ENCODE measurements around the gene SEMA4D. TPM values are rescaled to one million over a fixed set of nuclear protein-coding genes. Genes with fewer than 3 reads are reported as not detected.

The SEMA4D gene
- total RNA-seq, 1 donor from 2014 or later, result 79.7 TPM

GRCh38 chr9:89431930-89432725 is 65.8 kb downstream of the SEMA4D start:
- Mint-ChIP-seq H3K9me3 (no peaks in the 10 kb centered on the region), H3K27me3 (no peaks in the 10 kb centered on the region), H3K36me3 (ENCODE audit: low read depth) (peaks cover 5% of the 10 kb centered on the region), H3K27ac (peak overlapping the region; percentile 53), H3K4me3 (peak overlapping the region; percentile 50), H3K4me1 (peaks cover 91% of the 10 kb centered on the region)
- CTCF ChIA-PET, result interaction anchor here (1.4 to 7.4 kb wide), 2 partner anchors 117 to 144 kb away, joined by 3 to 120 read pairs; no protein-coding TSS in a partner anchor
- POLR2A ChIA-PET, result interaction anchor here (1.0 kb wide), 1 partner anchor 16 kb away, joined by 3 read pairs; no protein-coding TSS in a partner anchor
- DNase-seq (no peak), ATAC-seq (ENCODE audit: low read depth) (peak; percentile 16)
- no peak for TF ChIP-seq CTCF (IDR thresholded peaks at IDR 0.05)
- intact Hi-C loops (cut with micrococcal nuclease), result no loop called here

GRCh38 chr9:89430995-89431394 is 66.9 kb downstream of the SEMA4D start:
- no peak overlapping the region for H3K4me3 Mint-ChIP-seq
- H3K27ac Mint-ChIP-seq, result no peak overlapping the region
- ChIA-PET CTCF (interaction anchor here (1.4 to 7.4 kb wide), 2 partner anchors 118 to 145 kb away, joined by 3 to 120 read pairs; no protein-coding TSS in a partner anchor), POLR2A (interaction anchor here (2.5 kb wide), 1 partner anchor 118 kb away, joined by 13 read pairs; no protein-coding TSS in a partner anchor)
- no peak for ATAC-seq (ENCODE audit: low read depth)
- intact Hi-C loops (cut with micrococcal nuclease), result no loop called here
- no peaks in the 10 kb centered on the region for H3K9me3 Mint-ChIP-seq
- H3K27me3 Mint-ChIP-seq, result no peaks in the 10 kb centered on the region
- peaks cover 91% of the 10 kb centered on the region for H3K4me1 Mint-ChIP-seq
- no peak for TF ChIP-seq CTCF (IDR thresholded peaks at IDR 0.05)
- H3K36me3 Mint-ChIP-seq (ENCODE audit: low read depth), result peaks cover 5% of the 10 kb centered on the region
- DNase-seq, result no peak

DNA sequence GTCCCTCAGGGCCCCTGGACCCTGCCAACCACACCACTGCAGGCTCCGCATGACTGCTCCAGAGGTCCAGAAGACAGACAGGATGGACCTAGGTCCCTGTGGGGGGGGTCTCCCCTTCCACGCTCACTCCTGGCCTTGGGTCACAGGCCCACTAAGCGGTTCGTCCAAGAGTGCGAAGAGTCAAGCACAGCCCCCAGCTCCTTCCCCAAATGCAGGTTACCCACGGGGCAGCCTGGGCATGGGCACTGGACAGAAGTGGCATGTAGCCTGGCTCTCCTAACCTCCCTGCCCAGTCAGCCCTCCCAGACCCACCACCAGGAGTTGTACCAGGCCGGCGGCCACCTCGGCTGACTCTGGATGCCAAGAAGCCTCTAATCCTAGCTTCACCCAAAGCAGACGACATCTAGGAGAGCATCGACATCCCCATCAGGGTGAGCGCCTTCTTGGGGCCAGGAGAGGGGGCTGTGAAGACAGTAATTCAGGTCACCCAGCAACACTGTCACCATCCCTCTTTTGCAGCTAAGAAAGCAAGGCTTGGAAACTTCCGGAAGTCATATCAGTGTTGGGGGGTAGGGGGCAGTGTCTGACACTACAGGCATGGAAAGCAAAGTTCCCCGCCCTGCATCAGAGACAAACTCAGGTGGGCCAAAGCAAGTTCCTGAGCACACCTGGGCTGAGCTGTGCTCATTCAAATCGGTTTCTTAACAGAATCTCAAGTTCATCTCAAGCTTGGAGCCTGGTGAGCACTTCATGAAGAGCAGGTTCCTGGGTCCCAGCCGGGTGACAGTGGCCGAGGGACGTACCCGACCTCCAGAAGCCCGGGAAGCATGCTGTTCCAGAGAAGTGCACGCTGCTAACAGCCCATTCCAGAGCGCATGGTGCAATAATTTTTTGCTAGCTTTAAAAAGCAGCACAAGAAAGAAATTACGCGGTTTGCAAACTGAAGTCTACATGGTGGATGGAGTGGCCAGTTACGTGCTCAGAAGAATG is 68.7 kb downstream of the SEMA4D start:
- DNase-seq (no peak), ATAC-seq (ENCODE audit: low read depth) (peak; percentile 48)
- H3K27me3 Mint-ChIP-seq, result no peaks in the 10 kb centered on the region
- POLR2A ChIA-PET, result interaction anchor here (1.0 to 2.5 kb wide), 5 partner anchors 10 to 119 kb away, joined by 3 to 13 read pairs (median 3); no protein-coding TSS in a partner anchor
- intact Hi-C loops (cut with micrococcal nuclease), result loop anchor here (1.0 to 5.0 kb wide), 4 partner anchors 52 to 120 kb away; partner anchors contain the start of gene SEMA4D
- peaks cover 93% of the 10 kb centered on the region for H3K4me1 Mint-ChIP-seq
- H3K36me3 Mint-ChIP-seq (ENCODE audit: low read depth), result peaks cover 2% of the 10 kb centered on the region
- H3K9me3 Mint-ChIP-seq, result no peaks in the 10 kb centered on the region
- CTCF ChIA-PET, result interaction anchor here (0.7 to 7.4 kb wide), 15 partner anchors 10 to 147 kb away, joined by 3 to 120 read pairs (median 4); no protein-coding TSS in a partner anchor
- H3K4me3 Mint-ChIP-seq, result no peak overlapping the region
- TF ChIP-seq CTCF (IDR thresholded peaks at IDR 0.05), result no peak
- H3K27ac Mint-ChIP-seq, result peak overlapping the region; percentile 63

DNA sequence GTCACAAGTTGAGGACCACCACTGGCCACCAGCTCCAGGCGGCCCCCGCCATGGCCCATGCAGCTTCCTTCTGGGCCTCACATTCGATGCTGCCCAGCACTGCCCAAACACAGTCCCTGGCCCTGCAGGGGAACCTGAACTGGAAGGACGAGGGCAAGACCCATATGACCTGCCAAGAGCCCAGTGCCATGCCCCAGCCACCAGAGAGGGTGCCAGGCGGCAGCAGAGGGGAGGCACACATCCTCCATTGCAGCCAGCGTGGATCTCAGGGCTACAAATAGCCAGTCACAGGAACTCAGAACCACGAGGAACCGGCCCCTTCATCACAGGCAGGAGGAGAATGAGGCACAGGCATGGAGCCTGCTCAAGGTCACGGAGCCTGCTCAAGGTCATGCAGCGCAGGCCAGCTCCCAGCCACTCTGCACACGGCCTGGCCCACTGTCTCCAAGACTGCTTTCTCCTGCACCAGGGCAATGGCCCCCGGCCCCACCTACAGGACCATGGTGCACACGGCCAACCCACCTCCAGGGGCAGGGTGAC is 69.6 kb downstream of the SEMA4D start:
- Mint-ChIP-seq H3K4me1 (peaks cover 91% of the 10 kb centered on the region), H3K27me3 (no peaks in the 10 kb centered on the region), H3K36me3 (ENCODE audit: low read depth) (peaks cover 2% of the 10 kb centered on the region), H3K27ac (peak overlapping the region; percentile 63), H3K9me3 (no peaks in the 10 kb centered on the region), H3K4me3 (no peak overlapping the region)
- CTCF ChIA-PET, result interaction anchor here (1.7 to 7.4 kb wide), 4 partner anchors 18 to 121 kb away, joined by 4 to 120 read pairs (median 12); no protein-coding TSS in a partner anchor
- DNase-seq (no peak), ATAC-seq (ENCODE audit: low read depth) (no peak)
- intact Hi-C loops (cut with micrococcal nuclease), result loop anchor here (2.0 to 5.0 kb wide), 3 partner anchors 51 to 69 kb away; partner anchors contain the start of gene SEMA4D
- no peak for TF ChIP-seq CTCF (IDR thresholded peaks at IDR 0.05)
- POLR2A ChIA-PET, result interaction anchor here (1.0 to 1.1 kb wide), 2 partner anchors 9 to 27 kb away, joined by 3 to 5 read pairs; no protein-coding TSS in a partner anchor

Data from activated B cell treated with CpG ODN at 0.5 μM for 24 hours (primary cell).